WTC11 (cell line): ENCODE results near the gene HDAC9.

Source experiments
- CTCF ChIP-seq: fragments of 200-600 bp; IDR thresholded peaks from 2 replicates; pipeline ENCODE4 v1.8.0; 2022; ENCODE audit warnings: antibody characterized with exemption
- E2F1 ChIP-seq: sonication (generic); formaldehyde crosslinking; IDR thresholded peaks from 2 replicates; pipeline ENCODE4 v1.8.0; 2022; ENCODE audit warnings: mild to moderate bottlenecking, missing genetic modification reagents
- TP53 ChIP-seq: sonication (generic); formaldehyde crosslinking; IDR thresholded peaks from 2 replicates; pipeline ENCODE4 v1.8.1; 2023; ENCODE audit warnings: mild to moderate bottlenecking, missing genetic modification reagents
- TF ChIP-seq, protein P1 (sequence below): sonication (generic); formaldehyde crosslinking; IDR thresholded peaks from 2 replicates; pipeline ENCODE4 v1.8.1; 2022; ENCODE audit warnings: low read depth, missing genetic modification reagents, borderline replicate concordance

GRCh38 chr7:18546576-18546975, 51.0 kb downstream of the HDAC9 start:
- TF ChIP-seq CTCF (no peak), TP53 (CRISPR knock-in tag) (no peak), E2F1 (no peak)
- TF ChIP-seq, protein P1, sequence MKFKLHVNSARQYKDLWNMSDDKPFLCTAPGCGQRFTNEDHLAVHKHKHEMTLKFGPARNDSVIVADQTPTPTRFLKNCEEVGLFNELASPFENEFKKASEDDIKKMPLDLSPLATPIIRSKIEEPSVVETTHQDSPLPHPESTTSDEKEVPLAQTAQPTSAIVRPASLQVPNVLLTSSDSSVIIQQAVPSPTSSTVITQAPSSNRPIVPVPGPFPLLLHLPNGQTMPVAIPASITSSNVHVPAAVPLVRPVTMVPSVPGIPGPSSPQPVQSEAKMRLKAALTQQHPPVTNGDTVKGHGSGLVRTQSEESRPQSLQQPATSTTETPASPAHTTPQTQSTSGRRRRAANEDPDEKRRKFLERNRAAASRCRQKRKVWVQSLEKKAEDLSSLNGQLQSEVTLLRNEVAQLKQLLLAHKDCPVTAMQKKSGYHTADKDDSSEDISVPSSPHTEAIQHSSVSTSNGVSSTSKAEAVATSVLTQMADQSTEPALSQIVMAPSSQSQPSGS (CRISPR knock-in tag) = no peak
